Fibroblast of villous mesenchyme (primary cell): ENCODE measurements around the gene ZFYVE28. TPM values are rescaled to one million over a fixed set of nuclear protein-coding genes. Genes with fewer than 3 reads are reported as not detected.
A peak's percentile ranks its signal among the peaks of the same experiment; 100 is the strongest.

ENCODE experiments used
- DNase-seq: peaks from one replicate; pipeline ENCODE4 v3.0.0-alpha.2; 2010; ENCODE audit warnings: low read depth
- H3K4me3 ChIP-seq: 2 replicates; pipeline ENCODE4 v1.5.1; 2011; ENCODE audit warnings: low read depth, mild to moderate bottlenecking, low read length
- total RNA-seq: library from RNA; depleted of rRNA; stranded (reverse); fragments of >200 nt; gene quantifications from 2 replicates; pipeline ENCODE4 v1.2.3, GENCODE V29; 2012
- TF ChIP-seq, protein P1 (sequence below): IDR thresholded peaks from 2 replicates; pipeline ENCODE4 v1.5.1; 2012; ENCODE audit warnings: low read depth, mild to moderate bottlenecking, low read length; ENCODE audit not compliant: insufficient read depth

ZFYVE28 gene
- total RNA-seq, 1 donor: 12.1 TPM

DNA sequence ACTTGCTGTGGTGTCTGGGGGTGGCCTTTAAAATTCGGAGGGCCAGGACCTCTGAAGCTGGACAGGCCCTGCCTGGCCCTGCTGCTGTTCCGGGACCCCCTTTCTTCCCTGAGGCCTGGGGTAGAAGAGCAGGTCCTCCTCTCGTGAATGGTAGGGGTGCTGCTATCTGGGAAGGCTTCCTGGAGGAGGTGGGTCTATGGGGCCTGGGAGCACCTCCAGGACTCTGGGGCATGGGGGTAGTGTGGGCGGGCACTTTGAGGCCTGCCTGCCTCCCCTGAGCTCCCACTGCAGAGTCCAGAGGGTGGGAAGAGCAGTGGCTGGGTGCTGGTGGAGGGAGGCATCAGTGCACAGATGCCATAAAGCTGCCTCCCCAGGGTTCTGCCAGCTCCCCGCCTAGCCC lies 151.6 kb downstream of the ZFYVE28 start:
- TF ChIP-seq, protein P1, sequence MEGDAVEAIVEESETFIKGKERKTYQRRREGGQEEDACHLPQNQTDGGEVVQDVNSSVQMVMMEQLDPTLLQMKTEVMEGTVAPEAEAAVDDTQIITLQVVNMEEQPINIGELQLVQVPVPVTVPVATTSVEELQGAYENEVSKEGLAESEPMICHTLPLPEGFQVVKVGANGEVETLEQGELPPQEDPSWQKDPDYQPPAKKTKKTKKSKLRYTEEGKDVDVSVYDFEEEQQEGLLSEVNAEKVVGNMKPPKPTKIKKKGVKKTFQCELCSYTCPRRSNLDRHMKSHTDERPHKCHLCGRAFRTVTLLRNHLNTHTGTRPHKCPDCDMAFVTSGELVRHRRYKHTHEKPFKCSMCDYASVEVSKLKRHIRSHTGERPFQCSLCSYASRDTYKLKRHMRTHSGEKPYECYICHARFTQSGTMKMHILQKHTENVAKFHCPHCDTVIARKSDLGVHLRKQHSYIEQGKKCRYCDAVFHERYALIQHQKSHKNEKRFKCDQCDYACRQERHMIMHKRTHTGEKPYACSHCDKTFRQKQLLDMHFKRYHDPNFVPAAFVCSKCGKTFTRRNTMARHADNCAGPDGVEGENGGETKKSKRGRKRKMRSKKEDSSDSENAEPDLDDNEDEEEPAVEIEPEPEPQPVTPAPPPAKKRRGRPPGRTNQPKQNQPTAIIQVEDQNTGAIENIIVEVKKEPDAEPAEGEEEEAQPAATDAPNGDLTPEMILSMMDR: no peak
- no peak overlapping the region for H3K4me3 ChIP-seq
- no peak for DNase-seq

DNA sequence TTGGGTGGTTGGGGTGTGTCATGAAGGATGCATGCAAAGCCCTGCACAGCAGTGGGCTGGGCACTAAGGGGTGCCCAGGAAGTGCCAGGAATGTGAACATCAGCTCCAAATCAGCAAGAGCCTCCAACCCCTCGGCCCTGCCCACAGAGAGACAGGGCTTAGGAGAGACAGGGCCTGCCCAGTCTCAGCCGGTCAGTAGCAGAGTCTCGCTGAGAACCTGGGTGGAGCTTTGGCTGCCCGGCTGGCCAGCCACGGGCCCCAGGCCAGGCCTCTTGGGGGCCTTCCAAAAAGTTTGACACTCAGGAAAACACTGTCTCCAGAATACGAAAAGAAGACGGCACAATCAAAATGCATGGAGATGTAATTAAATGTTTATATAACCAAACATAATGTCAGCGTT lies 152.3 kb downstream of the ZFYVE28 start:
- H3K4me3 ChIP-seq: no peak overlapping the region
- peak; percentile 59 for DNase-seq
- TF ChIP-seq, protein P1: no peak

DNA sequence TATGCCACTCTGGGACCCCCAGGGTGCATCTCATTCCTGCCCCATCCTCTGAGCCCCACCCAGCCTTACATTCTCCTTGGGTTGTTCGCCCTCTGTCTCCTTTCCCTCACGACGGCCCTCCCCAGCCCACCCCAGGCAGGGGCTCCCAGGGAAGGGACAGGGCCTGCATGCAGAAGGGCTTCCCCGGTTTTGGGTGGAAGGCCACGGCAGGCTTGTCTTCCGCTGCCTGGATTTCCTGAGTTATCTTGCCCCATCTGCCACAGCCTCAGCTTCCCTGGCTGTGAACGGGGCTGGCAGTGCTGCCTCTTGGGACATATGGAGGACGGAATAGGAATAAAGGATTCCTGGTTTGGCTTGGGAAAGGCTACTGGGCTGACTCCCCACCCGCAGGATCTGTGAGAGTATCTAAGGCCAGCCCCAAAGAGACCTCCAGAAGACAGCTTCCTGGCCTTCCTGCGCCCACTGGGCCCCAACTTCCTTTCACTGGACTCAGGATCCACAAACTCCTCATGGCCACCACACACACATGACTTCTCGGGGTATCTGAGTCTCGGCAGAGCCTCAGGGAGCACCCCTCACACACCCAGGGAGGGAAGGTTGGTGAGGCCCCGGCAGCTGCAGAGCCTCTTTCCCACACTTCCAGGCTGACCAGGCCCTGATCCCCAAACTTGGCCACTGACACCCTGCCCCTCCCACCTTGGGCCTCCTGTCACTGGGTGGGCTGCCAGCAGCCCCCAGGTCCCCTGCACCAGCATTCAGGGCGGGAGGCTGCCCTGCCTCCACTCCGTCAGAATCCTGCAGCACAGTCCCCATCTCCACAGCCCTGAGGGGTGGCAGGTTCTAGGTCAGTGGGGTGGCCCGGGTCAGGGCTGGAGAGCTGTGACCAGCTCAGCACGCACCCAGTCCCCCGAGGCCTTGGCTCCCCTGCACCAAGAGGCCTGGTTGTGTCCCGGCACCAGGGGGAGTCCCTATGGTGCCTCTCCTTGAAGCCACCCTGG lies 153.0 kb downstream of the ZFYVE28 start:
- H3K4me3 ChIP-seq: no peak overlapping the region
- no peak for DNase-seq
- TF ChIP-seq, protein P1: no peak

DNA sequence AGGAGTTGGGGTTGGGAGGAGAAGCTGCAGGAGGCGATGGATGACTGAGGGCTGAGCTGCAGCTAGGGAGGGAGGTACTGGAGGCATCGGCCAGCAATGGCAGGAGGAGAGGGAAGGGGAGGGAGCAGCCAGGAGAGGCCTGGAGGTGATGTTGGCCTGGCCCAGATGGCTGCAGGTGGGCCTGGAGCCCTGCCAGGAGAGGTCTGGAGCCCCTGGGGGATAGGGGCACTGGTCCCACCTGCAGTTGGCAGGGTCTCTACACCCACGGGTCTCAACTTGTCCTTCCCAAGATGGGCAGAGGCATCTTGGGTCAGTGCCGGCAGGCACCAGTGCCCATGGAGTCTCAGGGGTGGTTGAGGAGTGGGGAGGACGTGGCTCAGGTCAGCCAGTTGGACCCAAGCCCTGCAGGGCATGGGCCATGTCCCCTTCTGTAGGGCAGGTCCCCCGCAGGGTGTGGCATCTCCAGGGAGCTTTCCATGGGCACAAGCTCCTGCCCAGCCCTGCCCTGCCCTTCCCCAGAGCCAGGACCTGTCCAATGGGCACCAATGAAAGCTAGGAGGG lies 153.9 kb downstream of the ZFYVE28 start:
- TF ChIP-seq, protein P1: no peak
- no peak overlapping the region for H3K4me3 ChIP-seq
- no peak for DNase-seq

DNA sequence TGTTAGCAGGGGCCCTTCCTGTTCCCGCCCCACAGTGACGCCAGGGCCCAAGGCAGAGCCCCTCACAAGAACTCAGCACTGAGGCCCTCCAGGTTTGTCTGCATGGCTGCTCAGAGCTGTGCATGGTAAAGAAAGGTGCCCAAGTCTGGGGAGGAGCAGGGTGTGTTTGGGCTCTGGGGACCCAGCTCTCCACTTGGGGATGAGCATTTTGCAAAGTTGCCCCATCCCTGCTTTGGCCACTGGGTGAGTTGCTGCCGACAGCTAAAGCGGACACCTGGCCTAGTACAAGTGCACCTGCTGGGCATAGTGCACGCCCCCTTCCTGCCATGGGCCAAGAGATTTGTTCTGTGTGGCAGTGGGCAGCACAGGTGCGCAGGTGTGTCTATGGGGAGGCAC lies 154.5 kb downstream of the ZFYVE28 start:
- TF ChIP-seq, protein P1: no peak
- no peak overlapping the region for H3K4me3 ChIP-seq
- DNase-seq: no peak

DNA sequence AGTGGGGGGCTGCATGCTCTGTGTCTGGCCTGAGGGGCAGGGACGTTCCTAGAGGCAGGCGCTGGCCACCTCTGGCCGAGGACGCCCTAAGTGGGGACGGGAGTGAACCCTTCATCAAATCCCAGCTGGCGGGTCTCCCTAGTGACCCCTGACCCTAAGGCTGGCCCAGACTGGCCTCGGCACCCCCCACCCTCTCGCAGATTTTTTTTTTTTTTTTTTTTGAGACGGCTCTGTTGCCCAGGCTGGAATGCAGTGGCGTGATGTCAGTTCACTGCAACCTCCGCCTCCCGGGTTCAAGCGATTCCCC lies 155.5 kb downstream of the ZFYVE28 start:
- TF ChIP-seq, protein P1: no peak
- DNase-seq: no peak
- H3K4me3 ChIP-seq: peak overlapping the region; percentile 63
